ENCODE measurements around the gene TBC1D22B.
"Not testable (repeated sequence)": the region's sequence is repeated elsewhere in the genome, so short reads cannot be mapped to it uniquely, and the experiment has no call there.

Gene TBC1D22B

DNA sequence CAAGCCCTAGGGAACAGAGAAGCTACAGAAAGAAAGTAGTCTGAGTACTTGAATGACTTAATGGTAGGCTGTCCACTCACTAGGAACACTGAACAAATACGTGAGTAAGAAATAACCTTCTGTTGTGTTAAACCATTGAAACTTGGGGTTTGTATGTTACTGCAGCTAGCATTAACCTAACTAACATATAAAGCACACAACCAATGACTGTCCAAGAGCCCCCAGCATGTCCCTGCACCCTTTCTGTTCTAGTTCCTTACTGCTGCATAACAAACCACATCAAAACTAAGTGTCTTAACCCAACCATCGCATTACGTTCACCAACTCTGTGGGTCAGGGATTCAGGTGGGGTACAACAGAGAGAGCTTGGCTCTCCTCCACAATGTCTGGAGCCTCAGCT is 85.7 kb downstream of the TBC1D22B start:
- 100% methylated on average over 2 of the region's 3 CpGs; no CpG with 5 or more reads in 1 of the 2 experiments for WGBS, 2 experiments (ENCODE audit: insufficient coverage in 2 of 2)
- Histone ChIP-seq H3K4me3 (ENCODE audit: extremely low read depth, insufficient read depth, low read length, poor library complexity, severe bottlenecking) (no peak overlapping the region), H3K4me1 (ENCODE audit: control insufficient read depth, insufficient read depth, low read length, poor library complexity, severe bottlenecking) (no peaks in the 10 kb centered on the region), H3K27ac (ENCODE audit: low read depth, low read length, severe bottlenecking) (no peak overlapping the region), H3K36me3 (ENCODE audit: control insufficient read depth, insufficient read depth, low read length) (no peaks in the 10 kb centered on the region), H3K9me3 (ENCODE audit: control insufficient read depth, low read length) (no peaks in the 10 kb centered on the region)

DNA sequence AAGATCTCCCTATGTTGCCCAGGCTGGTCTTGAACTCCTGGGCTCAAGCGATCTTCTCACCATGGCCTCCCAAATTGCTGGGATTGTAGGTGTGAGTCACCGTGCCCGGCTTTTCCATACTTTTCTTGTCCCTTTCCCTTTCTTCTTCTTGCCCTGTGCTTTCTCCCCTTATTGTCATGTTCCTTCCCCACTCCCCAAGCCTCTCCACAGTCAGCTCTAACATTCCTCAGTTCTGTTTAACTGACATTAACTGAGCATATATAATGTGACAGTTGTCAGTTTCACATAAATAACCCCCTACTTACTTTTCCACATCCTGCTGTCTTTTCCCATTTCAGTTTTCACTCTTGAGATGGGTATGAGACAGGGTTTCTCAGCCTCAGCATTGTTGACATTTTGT is 86.7 kb downstream of the TBC1D22B start:
- 71 to 80% methylated on average over 1 to 3 of the region's 3 CpGs for WGBS, 2 experiments (ENCODE audit: insufficient coverage in 2 of 2)
- no peaks in the 10 kb centered on the region for H3K36me3 ChIP-seq (ENCODE audit: control insufficient read depth, insufficient read depth, low read length)
- no peak overlapping the region for H3K4me3 ChIP-seq (ENCODE audit: extremely low read depth, insufficient read depth, low read length, poor library complexity, severe bottlenecking)
- H3K4me1 ChIP-seq (ENCODE audit: control insufficient read depth, insufficient read depth, low read length, poor library complexity, severe bottlenecking) = no peaks in the 10 kb centered on the region
- H3K27ac ChIP-seq (ENCODE audit: low read depth, low read length, severe bottlenecking) = no peak overlapping the region
- no peaks in the 10 kb centered on the region for H3K9me3 ChIP-seq (ENCODE audit: control insufficient read depth, low read length)

DNA sequence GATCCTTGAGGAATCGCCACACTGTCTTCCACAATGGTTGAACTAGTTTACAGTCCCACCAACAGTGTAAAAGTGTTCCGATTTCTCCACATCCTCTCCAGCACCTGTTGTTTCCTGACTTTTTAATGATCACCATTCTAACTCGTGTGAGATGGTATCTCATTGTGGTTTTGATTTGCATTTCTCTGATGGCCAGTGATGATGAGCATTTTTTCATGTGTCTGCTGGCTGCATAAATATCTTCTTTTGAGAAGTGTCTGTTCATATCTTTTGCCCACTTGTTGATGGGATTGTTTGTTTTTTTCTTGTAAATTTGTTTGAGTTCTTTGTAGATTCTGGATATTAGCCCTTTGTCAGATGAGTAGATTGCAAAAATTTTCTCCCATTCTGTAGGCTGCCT is 88.2 kb downstream of the TBC1D22B start:
- not testable (repeated sequence) for H3K4me3 ChIP-seq (ENCODE audit: extremely low read depth, insufficient read depth, low read length, poor library complexity, severe bottlenecking); H3K4me1 ChIP-seq (ENCODE audit: control insufficient read depth, insufficient read depth, low read length, poor library complexity, severe bottlenecking); H3K27ac ChIP-seq (ENCODE audit: low read depth, low read length, severe bottlenecking); H3K36me3 ChIP-seq (ENCODE audit: control insufficient read depth, insufficient read depth, low read length); H3K9me3 ChIP-seq (ENCODE audit: control insufficient read depth, low read length)
- WGBS, 2 experiments (ENCODE audit: insufficient coverage in 2 of 2) = no CpG with 5 or more reads among the region's 3 CpGs

DNA sequence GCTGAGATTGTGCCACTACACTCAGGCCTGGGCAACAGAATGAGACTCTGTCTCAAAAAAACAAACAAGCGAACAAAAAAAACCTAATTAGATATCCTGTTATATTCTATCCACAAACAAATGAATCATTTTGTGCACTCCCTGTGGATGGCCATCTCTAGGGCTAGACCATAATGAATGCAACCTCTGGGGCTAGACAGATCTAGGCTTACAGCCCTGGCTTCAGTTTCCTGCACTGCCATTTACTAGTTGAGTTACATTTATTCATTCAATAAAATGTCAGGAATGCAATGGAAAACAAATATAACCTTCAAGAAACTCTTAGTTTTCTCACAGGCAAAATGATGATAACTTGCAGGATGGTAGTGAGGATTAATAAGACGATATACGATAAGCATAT is 89.6 kb downstream of the TBC1D22B start:
- WGBS, 2 experiments (ENCODE audit: insufficient coverage in 2 of 2) = 85 to 87% methylated on average over 3 of the region's 3 CpGs
- Histone ChIP-seq H3K27ac (ENCODE audit: low read depth, low read length, severe bottlenecking) (no peak overlapping the region), H3K36me3 (ENCODE audit: control insufficient read depth, insufficient read depth, low read length) (no peaks in the 10 kb centered on the region), H3K9me3 (ENCODE audit: control insufficient read depth, low read length) (no peaks in the 10 kb centered on the region), H3K4me3 (ENCODE audit: extremely low read depth, insufficient read depth, low read length, poor library complexity, severe bottlenecking) (no peak overlapping the region), H3K4me1 (ENCODE audit: control insufficient read depth, insufficient read depth, low read length, poor library complexity, severe bottlenecking) (no peaks in the 10 kb centered on the region)

DNA sequence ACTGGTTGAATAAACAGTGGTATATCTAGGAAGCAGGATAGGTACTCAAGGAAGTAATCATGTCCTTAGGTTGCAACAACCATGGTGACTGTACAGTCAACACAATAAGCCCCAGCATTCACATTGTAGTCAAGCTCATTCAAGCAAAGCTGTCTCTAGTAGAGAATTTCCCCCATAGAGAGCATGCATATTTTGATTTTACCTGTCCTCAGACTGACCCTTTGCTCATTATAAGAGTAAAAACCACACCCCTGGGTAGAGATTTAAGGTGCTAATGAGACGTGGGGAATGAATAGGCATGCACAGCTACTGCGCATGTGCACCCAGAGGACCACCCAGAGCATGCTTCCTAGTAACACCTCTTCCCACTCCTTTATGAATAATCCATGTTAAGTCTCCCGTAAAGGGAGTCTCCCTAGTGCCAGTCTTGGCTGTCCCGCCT is 90.1 kb downstream of the TBC1D22B start:
- H3K9me3 ChIP-seq (ENCODE audit: control insufficient read depth, low read length) = no peaks in the 10 kb centered on the region
- no peak overlapping the region for H3K4me3 ChIP-seq (ENCODE audit: extremely low read depth, insufficient read depth, low read length, poor library complexity, severe bottlenecking)
- H3K36me3 ChIP-seq (ENCODE audit: control insufficient read depth, insufficient read depth, low read length) = no peaks in the 10 kb centered on the region
- WGBS, 2 experiments (ENCODE audit: insufficient coverage in 2 of 2) = 80 to 83% methylated on average over 3 to 4 of the region's 4 CpGs
- no peaks in the 10 kb centered on the region for H3K4me1 ChIP-seq (ENCODE audit: control insufficient read depth, insufficient read depth, low read length, poor library complexity, severe bottlenecking)
- no peak overlapping the region for H3K27ac ChIP-seq (ENCODE audit: low read depth, low read length, severe bottlenecking)

DNA sequence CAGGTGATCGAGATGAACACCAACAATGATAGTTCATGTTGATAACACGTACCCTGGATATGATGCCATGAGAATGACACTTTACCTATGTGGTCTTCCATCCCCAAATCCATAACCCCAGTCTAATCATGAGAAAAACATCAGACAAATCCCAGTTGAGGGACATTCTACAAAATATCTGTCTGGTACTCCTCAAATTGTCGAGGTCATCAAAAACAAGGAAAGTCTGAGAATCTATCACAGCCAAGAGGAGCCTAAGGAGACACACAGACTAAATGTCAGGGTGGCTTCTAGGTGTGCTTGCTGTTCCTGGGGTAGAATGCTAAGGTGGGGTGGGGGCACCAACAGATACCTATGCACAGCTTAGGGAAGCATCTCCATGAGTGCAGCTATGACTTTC is 93.5 kb downstream of the TBC1D22B start:
- Histone ChIP-seq H3K4me3 (ENCODE audit: extremely low read depth, insufficient read depth, low read length, poor library complexity, severe bottlenecking) (no peak overlapping the region), H3K27ac (ENCODE audit: low read depth, low read length, severe bottlenecking) (no peak overlapping the region), H3K4me1 (ENCODE audit: control insufficient read depth, insufficient read depth, low read length, poor library complexity, severe bottlenecking) (no peaks in the 10 kb centered on the region), H3K9me3 (ENCODE audit: control insufficient read depth, low read length) (no peaks in the 10 kb centered on the region), H3K36me3 (ENCODE audit: control insufficient read depth, insufficient read depth, low read length) (no peaks in the 10 kb centered on the region)
- WGBS, 2 experiments (ENCODE audit: insufficient coverage in 2 of 2) = 88 to 100% methylated on average over 1 to 3 of the region's 3 CpGs

DNA sequence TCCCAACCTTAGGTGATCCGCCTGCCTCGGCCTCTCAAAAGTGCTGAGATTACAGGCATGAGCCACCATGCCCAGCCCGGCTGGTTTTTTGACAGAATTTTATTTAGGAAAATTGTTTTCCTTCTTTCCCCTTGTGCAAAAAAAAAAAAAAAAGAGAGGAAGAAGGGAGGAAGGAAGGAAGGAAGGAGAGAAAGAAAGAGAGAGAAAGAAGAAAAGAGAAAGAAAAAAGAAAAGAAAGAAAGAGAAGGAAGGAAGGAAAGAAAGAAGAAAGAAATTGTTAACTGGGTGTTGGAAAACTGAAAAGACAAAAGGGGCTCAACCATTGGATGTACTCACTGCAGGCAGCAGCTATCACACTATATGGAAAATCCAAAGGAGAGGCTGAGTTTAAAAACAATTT is 94.8 kb downstream of the TBC1D22B start:
- Histone ChIP-seq H3K9me3 (ENCODE audit: control insufficient read depth, low read length) (no peaks in the 10 kb centered on the region), H3K36me3 (ENCODE audit: control insufficient read depth, insufficient read depth, low read length) (no peaks in the 10 kb centered on the region), H3K4me1 (ENCODE audit: control insufficient read depth, insufficient read depth, low read length, poor library complexity, severe bottlenecking) (peaks cover 5% of the 10 kb centered on the region), H3K27ac (ENCODE audit: low read depth, low read length, severe bottlenecking) (no peak overlapping the region), H3K4me3 (ENCODE audit: extremely low read depth, insufficient read depth, low read length, poor library complexity, severe bottlenecking) (no peak overlapping the region)
- WGBS, 2 experiments (ENCODE audit: insufficient coverage in 2 of 2) = 100% methylated on average over 2 of the region's 3 CpGs; no CpG with 5 or more reads in 1 of the 2 experiments

DNA sequence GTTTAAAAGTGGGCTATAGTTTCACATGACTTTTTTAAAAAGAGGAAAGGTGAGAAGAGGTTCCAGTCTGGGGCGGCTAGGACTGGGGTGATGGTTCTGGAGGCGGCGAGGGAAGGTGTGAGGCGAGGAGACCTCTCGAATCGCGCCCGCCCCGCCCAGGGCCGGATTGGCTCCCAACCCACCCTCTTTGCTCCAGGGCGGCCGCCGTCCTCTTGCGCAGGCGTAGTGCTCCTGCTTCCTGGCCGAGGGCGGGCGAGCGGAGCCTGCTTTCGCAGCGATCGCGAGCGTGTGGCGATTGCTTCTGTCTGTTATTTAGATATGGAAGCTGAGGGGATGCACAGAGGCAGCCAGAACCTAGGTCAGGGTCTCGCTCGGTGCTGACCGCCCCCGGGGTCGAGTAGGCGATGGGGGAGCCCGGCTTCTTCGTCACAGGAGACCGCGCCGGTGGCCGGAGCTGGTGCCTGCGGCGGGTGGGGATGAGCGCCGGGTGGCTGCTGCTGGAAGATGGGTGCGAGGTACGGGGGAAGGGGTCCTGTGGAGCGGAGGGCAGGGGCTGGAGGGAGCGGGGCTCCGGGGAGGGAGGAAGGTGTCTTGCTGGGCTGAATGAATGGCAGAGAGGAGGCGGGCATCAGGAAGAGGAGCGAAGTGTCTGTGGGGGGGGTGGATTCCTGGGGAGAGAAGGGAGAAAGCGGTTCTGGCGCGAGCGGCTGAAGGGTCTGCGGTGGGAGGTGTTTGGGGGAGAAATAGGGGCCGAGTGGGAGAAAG is 96.4 kb downstream of the TBC1D22B start, which contains the start of gene RNF8:
Gene RNF8 (plus strand): TSS at position 223 of the 765 bp plus-strand sequence. CDS start 182 bp downstream, at position 405.
- Histone ChIP-seq H3K27ac (ENCODE audit: low read depth, low read length, severe bottlenecking) (peak within 1 kb of the TSS; percentile 67), H3K4me3 (ENCODE audit: extremely low read depth, insufficient read depth, low read length, poor library complexity, severe bottlenecking) (peak within 1 kb of the TSS; percentile 98), H3K4me1 (ENCODE audit: control insufficient read depth, insufficient read depth, low read length, poor library complexity, severe bottlenecking) (peaks cover 5% of the 10 kb centered on the region), H3K9me3 (ENCODE audit: control insufficient read depth, low read length) (no peaks in the 10 kb centered on the region), H3K36me3 (ENCODE audit: control insufficient read depth, insufficient read depth, low read length) (no peaks in the 10 kb centered on the region)
- WGBS, 2 experiments (ENCODE audit: insufficient coverage in 2 of 2) = 0 to 3% methylated on average over 20 to 43 of the region's 54 CpGs

DNA sequence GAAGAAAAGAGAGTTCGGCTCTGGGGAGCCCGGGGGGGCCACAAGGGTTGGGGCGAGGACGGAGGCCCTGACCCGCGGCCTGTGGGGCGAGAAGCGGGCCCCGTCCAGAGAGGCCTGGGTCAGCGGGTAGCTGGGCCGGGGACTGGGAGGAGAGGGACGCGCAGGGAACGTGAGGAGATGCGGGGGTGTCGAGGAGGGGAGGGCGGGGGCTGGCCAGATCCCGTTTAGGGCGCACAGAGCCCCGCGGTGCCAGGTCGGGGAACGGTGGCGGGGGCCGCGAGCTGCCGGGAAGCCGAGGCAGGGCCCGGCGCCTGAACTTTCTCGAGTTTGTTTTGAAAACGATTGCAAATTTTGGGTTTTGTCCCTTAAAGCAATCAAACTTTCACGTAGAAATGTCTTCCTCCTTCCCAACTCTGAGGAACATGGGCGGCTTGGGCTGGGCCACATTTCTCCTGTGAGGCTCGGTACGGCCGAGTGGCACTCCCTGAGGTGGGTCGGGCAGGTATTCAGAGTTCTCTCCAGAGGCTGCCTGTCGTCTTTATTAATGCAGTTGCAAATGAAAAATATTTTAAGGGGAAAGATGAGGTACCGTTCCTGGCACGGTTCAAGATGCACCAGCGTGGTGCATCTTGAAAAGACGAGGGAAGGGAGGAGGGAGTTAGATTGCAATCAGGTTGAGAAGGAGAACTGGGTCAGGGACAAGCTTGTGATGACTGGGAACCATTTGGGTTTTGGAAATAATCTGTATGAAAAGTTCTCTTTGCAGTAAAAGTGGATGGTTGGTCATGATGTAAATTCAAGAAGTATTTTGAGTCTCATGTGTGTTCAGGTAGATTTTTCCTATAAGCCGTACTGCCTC is 97.2 kb downstream of the TBC1D22B start:
- Histone ChIP-seq H3K36me3 (ENCODE audit: control insufficient read depth, insufficient read depth, low read length) (no peaks in the 10 kb centered on the region), H3K4me3 (ENCODE audit: extremely low read depth, insufficient read depth, low read length, poor library complexity, severe bottlenecking) (peak overlapping the region; percentile 98), H3K27ac (ENCODE audit: low read depth, low read length, severe bottlenecking) (peak overlapping the region; percentile 67), H3K4me1 (ENCODE audit: control insufficient read depth, insufficient read depth, low read length, poor library complexity, severe bottlenecking) (peaks cover 5% of the 10 kb centered on the region), H3K9me3 (ENCODE audit: control insufficient read depth, low read length) (no peaks in the 10 kb centered on the region)
- 3 to 4% methylated on average over 30 to 31 of the region's 44 CpGs for WGBS, 2 experiments (ENCODE audit: insufficient coverage in 2 of 2)

DNA sequence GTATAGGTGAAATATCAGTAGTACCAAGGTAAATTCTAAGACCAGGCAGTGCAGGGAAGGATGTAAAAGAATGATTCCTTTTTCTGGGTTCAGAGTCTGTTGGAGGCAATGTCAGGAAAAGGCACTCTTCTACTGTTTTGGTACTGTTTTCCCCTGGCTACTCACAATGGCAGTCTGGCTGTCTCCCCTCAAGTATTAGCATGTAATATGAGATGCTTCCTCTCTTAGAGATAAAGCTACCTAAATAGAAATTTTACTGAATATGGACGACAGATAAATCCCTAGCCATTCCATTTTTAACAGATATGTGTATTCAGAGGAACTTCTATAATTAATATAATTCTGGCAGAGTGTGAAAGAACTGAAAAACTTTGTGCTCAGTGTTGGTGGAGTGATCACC is 99.7 kb downstream of the TBC1D22B start:
- no CpG with 5 or more reads among the region's 1 CpG for WGBS, 2 experiments (ENCODE audit: insufficient coverage in 2 of 2)
- peaks cover 11% of the 10 kb centered on the region for H3K36me3 ChIP-seq (ENCODE audit: control insufficient read depth, insufficient read depth, low read length)
- no peak overlapping the region for H3K27ac ChIP-seq (ENCODE audit: low read depth, low read length, severe bottlenecking)
- no peak overlapping the region for H3K4me3 ChIP-seq (ENCODE audit: extremely low read depth, insufficient read depth, low read length, poor library complexity, severe bottlenecking)
- H3K9me3 ChIP-seq (ENCODE audit: control insufficient read depth, low read length) = no peaks in the 10 kb centered on the region
- peaks cover 5% of the 10 kb centered on the region for H3K4me1 ChIP-seq (ENCODE audit: control insufficient read depth, insufficient read depth, low read length, poor library complexity, severe bottlenecking)

Data from mesodermal cell (in vitro differentiated cells).